RWPE1 (cell line): Measurements from ENCODE around the gene KRTAP25-1.

ENCODE experiments used
- CTCF ChIA-PET: fragments of 350-600 bp; sonication (Branson Sonifier 250); formaldehyde crosslinking; extraction: SDS; loops from one replicate; lab custom pipeline; 2021; lab: Yijun Ruan, JAX
- POLR2A ChIA-PET: fragments of 400-600 bp; formaldehyde crosslinking; extraction: SDS; loops from one replicate; lab custom pipeline; 2020; ENCODE audit warnings: antibody characterized with exemption; ENCODE audit not compliant: low non-redundant PET; lab: Yijun Ruan, JAX
- DNase-seq: peaks from one replicate; pipeline ENCODE4 v3.0.0; 2012; ENCODE audit warnings: low spot score
- H3K27ac ChIP-seq: fragments of 450-650 bp; 2 replicates; pipeline ENCODE4 v1.5.1; 2017
- TF ChIP-seq, protein P1 (sequence below): fragments of 450-650 bp; conservative IDR thresholded peaks from 2 replicates; pipeline ENCODE4 v1.5.1; 2017; ENCODE audit warnings: low read depth, mild to moderate bottlenecking

KRTAP25-1 gene

DNA sequence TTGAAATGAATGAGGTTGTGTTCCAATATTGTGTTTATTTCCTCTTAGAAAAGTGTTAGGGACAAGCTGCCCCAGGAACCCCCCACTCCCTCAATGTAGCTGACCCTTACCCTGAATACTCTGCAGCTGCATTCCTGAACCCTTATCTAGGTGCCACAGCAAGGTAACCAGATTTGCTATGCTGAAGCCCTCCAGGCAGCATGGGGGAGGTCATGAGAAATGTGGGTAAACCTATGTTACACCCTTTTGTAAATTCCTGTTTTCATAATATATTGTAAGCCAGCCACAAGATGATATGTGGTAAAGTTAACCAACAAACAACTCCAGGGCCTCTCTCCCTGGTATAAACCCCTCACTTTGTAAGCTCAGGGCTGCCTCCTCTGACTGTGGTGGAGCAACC, 45.6 kb downstream of the KRTAP25-1 start:
- H3K27ac ChIP-seq = no peak overlapping the region
- DNase-seq = no peak
- ChIA-PET POLR2A (no interaction called here), CTCF (no interaction called here)
- TF ChIP-seq, protein P1, sequence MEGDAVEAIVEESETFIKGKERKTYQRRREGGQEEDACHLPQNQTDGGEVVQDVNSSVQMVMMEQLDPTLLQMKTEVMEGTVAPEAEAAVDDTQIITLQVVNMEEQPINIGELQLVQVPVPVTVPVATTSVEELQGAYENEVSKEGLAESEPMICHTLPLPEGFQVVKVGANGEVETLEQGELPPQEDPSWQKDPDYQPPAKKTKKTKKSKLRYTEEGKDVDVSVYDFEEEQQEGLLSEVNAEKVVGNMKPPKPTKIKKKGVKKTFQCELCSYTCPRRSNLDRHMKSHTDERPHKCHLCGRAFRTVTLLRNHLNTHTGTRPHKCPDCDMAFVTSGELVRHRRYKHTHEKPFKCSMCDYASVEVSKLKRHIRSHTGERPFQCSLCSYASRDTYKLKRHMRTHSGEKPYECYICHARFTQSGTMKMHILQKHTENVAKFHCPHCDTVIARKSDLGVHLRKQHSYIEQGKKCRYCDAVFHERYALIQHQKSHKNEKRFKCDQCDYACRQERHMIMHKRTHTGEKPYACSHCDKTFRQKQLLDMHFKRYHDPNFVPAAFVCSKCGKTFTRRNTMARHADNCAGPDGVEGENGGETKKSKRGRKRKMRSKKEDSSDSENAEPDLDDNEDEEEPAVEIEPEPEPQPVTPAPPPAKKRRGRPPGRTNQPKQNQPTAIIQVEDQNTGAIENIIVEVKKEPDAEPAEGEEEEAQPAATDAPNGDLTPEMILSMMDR = no peak

GRCh38 chr21:30240661-30241060, 48.7 kb downstream of the KRTAP25-1 start:
- CTCF ChIA-PET = interaction anchor here (1.1 kb wide), 1 partner anchor 196 kb away, joined by 4 read pairs; no protein-coding TSS in a partner anchor

More at GRCh38 chr21:30240661-30241060, 48.7 kb downstream of the KRTAP25-1 start:
- TF ChIP-seq, protein P1 = no peak
- H3K27ac ChIP-seq = no peak overlapping the region
- POLR2A ChIA-PET = no interaction called here
- no peak for DNase-seq
